Measurements from ENCODE around the gene CLEC2L.

GRCh38 chr7:139591550-139592195 is 68.2 kb downstream of the CLEC2L start:
- no peak for TF ChIP-seq POLR2AphosphoS5 (IDR thresholded peaks at IDR 0.05)
- TF ChIP-seq CTCF (IDR thresholded peaks at IDR 0.05; ENCODE audit: poor library complexity, severe bottlenecking) = no peak
- no peak for TF ChIP-seq EZH2 (IDR thresholded peaks at IDR 0.05; ENCODE audit: borderline replicate concordance, insufficient read depth, low read length, poor library complexity, severe bottlenecking)
- no peak for TF ChIP-seq REST (IDR thresholded peaks at IDR 0.05; ENCODE audit: borderline replicate concordance)
- no peak for TF ChIP-seq RAD21 (conservative IDR thresholded peaks at IDR 0.05)

Data from neural cell (in vitro differentiated cells).